IPS-18a (cell line): ENCODE data around the gene CHST9.
"Not testable (repeated sequence)": the region's sequence is repeated elsewhere in the genome, so short reads cannot be mapped to it uniquely, and the experiment has no call there.

ENCODE experiments used
- H3K27ac ChIP-seq: one replicate; pipeline ENCODE4 v1.5.1; 2013; ENCODE audit warnings: low read length
- H3K27me3 ChIP-seq: one replicate; pipeline ENCODE4 v1.6.1; 2013; ENCODE audit warnings: mild to moderate bottlenecking, low read length; ENCODE audit not compliant: control insufficient read depth, insufficient read depth
- H3K36me3 ChIP-seq: one replicate; pipeline ENCODE4 v1.6.1; 2013; ENCODE audit warnings: low read depth, low read length; ENCODE audit not compliant: control insufficient read depth
- H3K4me1 ChIP-seq: one replicate; pipeline ENCODE4 v1.6.1; 2013; ENCODE audit warnings: low read depth, low read length; ENCODE audit not compliant: control insufficient read depth
- H3K4me3 ChIP-seq: one replicate; pipeline ENCODE4 v1.5.1; 2013; ENCODE audit warnings: low read length
- H3K9ac ChIP-seq: one replicate; pipeline ENCODE4 v1.6.1; 2013; ENCODE audit warnings: mild to moderate bottlenecking, low read length, moderate library complexity
- H3K9me3 ChIP-seq: one replicate; pipeline ENCODE4 v1.6.1; 2013; ENCODE audit warnings: low read depth, low read length; ENCODE audit not compliant: control insufficient read depth

Gene CHST9

DNA sequence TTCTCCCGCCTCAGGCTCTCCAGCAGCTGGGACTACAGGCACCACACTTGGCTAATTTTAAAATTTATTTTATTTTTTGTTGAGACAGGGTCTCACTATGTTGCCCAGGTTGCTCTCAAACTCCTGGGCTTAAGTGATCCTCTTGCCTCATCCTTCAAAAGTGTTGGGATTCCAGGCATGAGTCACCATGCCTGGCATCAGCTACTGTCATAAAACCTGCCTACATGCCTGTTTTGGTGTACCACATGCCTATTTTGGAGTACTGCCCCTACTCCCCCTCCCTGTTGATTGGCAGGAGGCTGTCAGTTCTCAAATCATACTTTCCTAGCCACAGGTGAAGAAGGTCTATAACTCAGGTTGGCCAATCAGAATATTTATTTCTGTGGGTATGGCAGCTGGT lies 64.0 kb downstream of the CHST9 start:
- Histone ChIP-seq H3K27ac (no peak overlapping the region), H3K4me1 (peaks cover 23% of the 10 kb centered on the region), H3K27me3 (no peaks in the 10 kb centered on the region), H3K9ac (no peak overlapping the region), H3K36me3 (no peaks in the 10 kb centered on the region), H3K4me3 (no peak overlapping the region), H3K9me3 (no peaks in the 10 kb centered on the region)

DNA sequence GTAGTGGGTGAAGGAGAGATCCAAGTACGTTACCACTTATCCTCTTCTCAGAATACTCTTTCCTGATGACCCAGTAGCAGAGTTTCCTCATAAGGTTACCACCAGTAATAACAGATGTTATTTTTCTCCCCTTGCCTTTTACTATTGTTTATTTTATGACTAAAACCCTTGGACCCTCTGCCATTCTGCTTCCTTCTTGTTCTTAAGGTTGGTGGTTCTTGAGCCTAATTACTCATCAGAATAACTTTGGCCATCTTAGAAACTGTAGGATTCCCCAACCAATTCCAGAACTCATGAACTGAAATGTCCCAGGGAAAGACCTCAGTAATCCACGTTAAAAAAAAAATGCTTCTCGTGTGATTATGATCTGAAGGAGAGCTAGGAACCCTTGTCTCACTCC lies 64.9 kb downstream of the CHST9 start:
- H3K27me3 ChIP-seq: no peaks in the 10 kb centered on the region
- H3K4me3 ChIP-seq: no peak overlapping the region
- H3K9me3 ChIP-seq: no peaks in the 10 kb centered on the region
- peaks cover 18% of the 10 kb centered on the region for H3K4me1 ChIP-seq
- no peaks in the 10 kb centered on the region for H3K36me3 ChIP-seq
- H3K9ac ChIP-seq: no peak overlapping the region
- no peak overlapping the region for H3K27ac ChIP-seq

- Histone ChIP-seq H3K36me3 (no peaks in the 10 kb centered on the region), H3K4me1 (peaks cover 6% of the 10 kb centered on the region), H3K27me3 (no peaks in the 10 kb centered on the region), H3K4me3 (no peak overlapping the region), H3K9me3 (no peaks in the 10 kb centered on the region), H3K27ac (no peak overlapping the region), H3K9ac (no peak overlapping the region)
Measured at GRCh38 chr18:27118973-27119372, 66.1 kb downstream of the CHST9 start.

- Histone ChIP-seq H3K36me3 (no peaks in the 10 kb centered on the region), H3K27me3 (no peaks in the 10 kb centered on the region), H3K4me1 (no peaks in the 10 kb centered on the region), H3K4me3 (no peak overlapping the region), H3K9ac (no peak overlapping the region), H3K9me3 (no peaks in the 10 kb centered on the region), H3K27ac (no peak overlapping the region)
Measured at GRCh38 chr18:27114842-27115241, 70.3 kb downstream of the CHST9 start.

GRCh38 chr18:27113358-27113757 lies 71.8 kb downstream of the CHST9 start:
- Histone ChIP-seq H3K4me3 (no peak overlapping the region), H3K9me3 (no peaks in the 10 kb centered on the region)

DNA sequence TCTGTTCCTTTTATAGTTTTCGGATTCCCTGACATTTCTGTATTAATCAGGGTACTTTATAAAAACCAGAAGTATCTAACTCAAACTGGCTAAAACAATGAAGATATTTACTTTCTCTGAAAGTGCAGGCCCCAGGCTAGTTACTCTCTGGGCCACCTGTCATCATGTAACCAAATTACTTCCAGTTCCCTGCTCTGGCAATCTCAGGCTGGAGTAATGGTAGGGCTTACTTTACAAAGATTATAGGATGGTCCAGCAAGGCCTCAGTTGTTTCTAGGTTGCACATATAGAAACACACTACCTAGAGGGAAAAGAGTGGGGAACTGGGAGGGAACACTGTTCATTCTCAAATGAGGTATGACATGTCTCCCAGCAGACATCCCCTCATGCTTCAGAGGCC lies 74.8 kb downstream of the CHST9 start:
- H3K27me3 ChIP-seq: no peaks in the 10 kb centered on the region
- H3K27ac ChIP-seq: no peak overlapping the region
- H3K4me1 ChIP-seq: no peaks in the 10 kb centered on the region
- H3K36me3 ChIP-seq: no peaks in the 10 kb centered on the region
- no peak overlapping the region for H3K9ac ChIP-seq
- H3K9me3 ChIP-seq: no peaks in the 10 kb centered on the region
- no peak overlapping the region for H3K4me3 ChIP-seq

More at GRCh38 chr18:27113358-27113757, 71.8 kb downstream of the CHST9 start:
- Histone ChIP-seq H3K27ac (no peak overlapping the region), H3K4me1 (no peaks in the 10 kb centered on the region), H3K9ac (no peak overlapping the region), H3K27me3 (no peaks in the 10 kb centered on the region), H3K36me3 (no peaks in the 10 kb centered on the region)

GRCh38 chr18:27109451-27109850 lies 75.7 kb downstream of the CHST9 start:
- Histone ChIP-seq H3K27me3 (no peaks in the 10 kb centered on the region), H3K4me3 (no peak overlapping the region), H3K36me3 (no peaks in the 10 kb centered on the region), H3K4me1 (no peaks in the 10 kb centered on the region), H3K9me3 (no peaks in the 10 kb centered on the region), H3K9ac (no peak overlapping the region), H3K27ac (no peak overlapping the region)

GRCh38 chr18:27108842-27109241 lies 76.3 kb downstream of the CHST9 start:
- no peaks in the 10 kb centered on the region for H3K27me3 ChIP-seq
- no peak overlapping the region for H3K27ac ChIP-seq
- H3K4me1 ChIP-seq: no peaks in the 10 kb centered on the region

GRCh38 chr18:27104743-27105142 lies 80.4 kb downstream of the CHST9 start:
- H3K9me3 ChIP-seq: no peaks in the 10 kb centered on the region
- no peaks in the 10 kb centered on the region for H3K4me1 ChIP-seq
- no peaks in the 10 kb centered on the region for H3K36me3 ChIP-seq
- no peak overlapping the region for H3K27ac ChIP-seq
- H3K9ac ChIP-seq: no peak overlapping the region
- H3K4me3 ChIP-seq: no peak overlapping the region
- H3K27me3 ChIP-seq: no peaks in the 10 kb centered on the region

More at GRCh38 chr18:27108842-27109241, 76.3 kb downstream of the CHST9 start:
- Histone ChIP-seq H3K9ac (no peak overlapping the region), H3K9me3 (no peaks in the 10 kb centered on the region), H3K36me3 (no peaks in the 10 kb centered on the region), H3K4me3 (no peak overlapping the region)

DNA sequence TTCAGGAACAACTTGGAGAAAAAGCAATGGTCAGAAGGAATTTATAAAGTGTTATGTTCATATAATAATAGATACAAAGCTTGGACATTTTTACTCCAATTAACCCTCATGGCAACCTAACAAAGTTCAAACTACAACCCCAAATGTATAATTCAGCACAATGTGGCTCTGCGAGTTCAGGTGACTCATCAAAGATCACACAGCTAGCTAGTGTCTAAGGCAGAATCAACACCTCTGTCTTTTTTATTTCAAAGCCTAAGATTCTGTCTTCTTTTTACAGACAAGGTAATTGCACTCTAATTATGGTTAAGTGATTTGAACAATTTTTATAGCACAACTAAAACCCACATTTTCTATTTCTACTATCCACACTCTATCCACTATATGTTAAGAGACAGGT lies 90.5 kb downstream of the CHST9 start:
- Histone ChIP-seq H3K9me3 (no peaks in the 10 kb centered on the region), H3K27ac (no peak overlapping the region), H3K27me3 (no peaks in the 10 kb centered on the region), H3K4me3 (no peak overlapping the region), H3K9ac (no peak overlapping the region), H3K4me1 (no peaks in the 10 kb centered on the region), H3K36me3 (no peaks in the 10 kb centered on the region)

GRCh38 chr18:27093290-27093689 lies 91.8 kb downstream of the CHST9 start:
- H3K27ac ChIP-seq, H3K4me3 ChIP-seq, H3K9me3 ChIP-seq, H3K36me3 ChIP-seq, H3K27me3 ChIP-seq, H3K9ac ChIP-seq, H3K4me1 ChIP-seq: not testable (repeated sequence)

DNA sequence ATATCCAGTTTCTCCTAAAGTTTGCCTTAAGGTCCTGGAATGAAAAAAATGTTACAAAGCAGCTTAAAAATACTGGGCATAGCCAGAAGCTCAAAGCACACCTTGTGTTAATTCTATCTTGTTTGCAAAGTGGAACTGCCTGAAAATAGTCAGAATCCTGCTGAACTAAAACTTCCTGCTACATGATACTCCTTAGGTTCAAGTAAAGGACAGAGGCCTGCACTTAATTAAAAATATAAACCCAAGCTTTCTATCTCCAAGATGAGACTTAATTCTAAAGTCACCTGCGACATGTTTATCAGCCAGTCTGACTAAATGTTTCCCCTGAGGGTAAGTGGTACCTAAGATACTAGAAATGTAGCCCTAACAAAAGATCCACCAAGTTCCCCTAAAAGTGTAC lies 103.4 kb downstream of the CHST9 start:
- H3K27me3 ChIP-seq: no peaks in the 10 kb centered on the region
- H3K9me3 ChIP-seq: no peaks in the 10 kb centered on the region
- H3K9ac ChIP-seq: no peak overlapping the region
- H3K36me3 ChIP-seq: no peaks in the 10 kb centered on the region
- no peak overlapping the region for H3K4me3 ChIP-seq
- H3K27ac ChIP-seq: no peak overlapping the region
- H3K4me1 ChIP-seq: no peaks in the 10 kb centered on the region
